Epithelial cell of esophagus (primary cell): ENCODE measurements around the gene RANBP17.

ENCODE experiments used
- DNase-seq: peaks from one replicate; pipeline ENCODE4 v3.0.0; 2010; ENCODE audit warnings: low read depth
- H3K4me3 ChIP-seq: 2 replicates; pipeline ENCODE4 v1.5.1; 2011; ENCODE audit warnings: mild to moderate bottlenecking, low read length, control low read depth
- TF ChIP-seq, protein P1 (sequence below): IDR thresholded peaks from 2 replicates; pipeline ENCODE4 v1.5.1; 2011; ENCODE audit warnings: low read depth, mild to moderate bottlenecking, low read length, control low read depth, inconsistent platforms; ENCODE audit not compliant: insufficient read depth; ENCODE audit errors: missing control alignments

The RANBP17 gene

DNA sequence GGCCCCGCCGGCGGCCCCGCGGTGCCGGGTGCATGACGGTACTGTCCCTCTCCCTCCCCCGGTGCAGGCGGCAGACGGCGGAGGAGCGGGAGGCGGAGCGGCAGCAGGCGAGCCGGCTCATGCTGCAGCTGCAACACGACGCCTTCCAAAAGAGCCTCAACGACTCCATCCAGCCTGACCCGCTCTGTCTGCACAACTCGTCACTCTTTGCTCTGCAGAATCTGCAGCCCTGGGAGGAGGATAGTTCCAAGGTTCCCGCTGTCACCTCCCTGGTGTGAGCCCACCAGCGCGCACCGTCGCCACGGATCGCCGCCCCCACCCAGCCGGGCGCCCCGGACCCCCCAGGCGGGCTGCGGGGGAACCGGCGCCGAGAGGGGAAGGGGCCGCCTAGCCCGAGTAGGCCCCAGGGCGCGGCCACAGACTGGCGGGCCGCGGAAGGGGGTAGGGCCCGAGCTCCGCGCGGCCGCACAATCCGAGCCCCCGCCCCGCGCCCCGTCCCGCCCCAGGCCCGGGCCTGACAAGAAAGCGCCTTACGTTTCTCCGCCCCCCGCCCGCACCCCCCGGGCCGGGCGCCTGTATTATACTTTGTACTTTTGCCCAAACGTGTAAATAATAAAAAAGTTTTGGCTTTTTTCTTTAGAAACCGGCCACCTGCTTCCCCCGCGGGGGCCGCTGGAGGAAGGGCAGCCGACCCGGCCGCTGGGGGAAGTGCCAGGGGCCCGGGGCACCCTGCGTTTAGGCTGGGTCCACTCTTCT lies 449.7 kb downstream of the RANBP17 start:
- TF ChIP-seq, protein P1, sequence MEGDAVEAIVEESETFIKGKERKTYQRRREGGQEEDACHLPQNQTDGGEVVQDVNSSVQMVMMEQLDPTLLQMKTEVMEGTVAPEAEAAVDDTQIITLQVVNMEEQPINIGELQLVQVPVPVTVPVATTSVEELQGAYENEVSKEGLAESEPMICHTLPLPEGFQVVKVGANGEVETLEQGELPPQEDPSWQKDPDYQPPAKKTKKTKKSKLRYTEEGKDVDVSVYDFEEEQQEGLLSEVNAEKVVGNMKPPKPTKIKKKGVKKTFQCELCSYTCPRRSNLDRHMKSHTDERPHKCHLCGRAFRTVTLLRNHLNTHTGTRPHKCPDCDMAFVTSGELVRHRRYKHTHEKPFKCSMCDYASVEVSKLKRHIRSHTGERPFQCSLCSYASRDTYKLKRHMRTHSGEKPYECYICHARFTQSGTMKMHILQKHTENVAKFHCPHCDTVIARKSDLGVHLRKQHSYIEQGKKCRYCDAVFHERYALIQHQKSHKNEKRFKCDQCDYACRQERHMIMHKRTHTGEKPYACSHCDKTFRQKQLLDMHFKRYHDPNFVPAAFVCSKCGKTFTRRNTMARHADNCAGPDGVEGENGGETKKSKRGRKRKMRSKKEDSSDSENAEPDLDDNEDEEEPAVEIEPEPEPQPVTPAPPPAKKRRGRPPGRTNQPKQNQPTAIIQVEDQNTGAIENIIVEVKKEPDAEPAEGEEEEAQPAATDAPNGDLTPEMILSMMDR: no peak
- peak; percentile 56 for DNase-seq
- H3K4me3 ChIP-seq: no peak overlapping the region

DNA sequence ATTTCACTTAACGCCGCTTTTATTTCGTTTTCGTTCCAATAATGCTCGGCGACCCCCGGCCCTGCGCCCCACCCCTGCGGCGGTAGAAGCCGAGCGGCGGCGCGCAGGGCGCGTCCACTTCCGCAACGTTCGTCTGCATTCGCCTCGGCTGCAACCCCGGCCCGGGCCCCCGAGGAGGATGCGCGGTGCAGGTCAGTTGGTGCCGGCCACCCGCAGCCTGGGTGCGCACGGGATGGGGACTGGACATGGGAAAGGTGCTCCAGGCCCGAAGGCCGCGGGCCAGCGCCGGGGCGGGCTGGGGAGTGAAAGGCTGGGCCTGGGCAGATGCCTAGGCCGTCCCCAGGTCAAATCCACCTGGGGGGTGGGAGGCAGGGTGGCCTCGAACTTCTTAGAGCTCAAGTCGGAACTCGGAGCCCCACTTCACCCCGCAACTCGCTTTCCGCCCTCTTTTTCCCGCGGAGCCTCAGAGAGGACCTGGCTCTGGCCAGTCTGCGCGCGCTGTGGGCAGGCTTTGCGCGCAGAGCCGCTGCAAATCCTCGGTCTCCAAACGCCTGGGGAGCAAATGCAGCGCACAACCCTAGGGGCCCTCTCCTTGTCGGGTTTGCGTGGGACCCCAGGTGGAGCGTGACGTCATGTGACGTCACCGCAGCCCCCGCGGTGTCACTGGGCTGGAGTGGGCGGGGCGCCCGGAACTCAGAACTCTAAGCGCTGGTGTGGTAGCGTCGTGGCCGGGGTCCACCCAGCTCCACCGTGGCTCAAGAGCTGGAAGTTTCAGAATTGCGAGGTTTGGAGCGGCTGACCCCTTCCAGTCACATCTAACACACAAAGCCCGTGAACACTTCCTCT lies 450.5 kb downstream of the RANBP17 start:
- TF ChIP-seq, protein P1: no peak
- no peak overlapping the region for H3K4me3 ChIP-seq
- DNase-seq: no peak

DNA sequence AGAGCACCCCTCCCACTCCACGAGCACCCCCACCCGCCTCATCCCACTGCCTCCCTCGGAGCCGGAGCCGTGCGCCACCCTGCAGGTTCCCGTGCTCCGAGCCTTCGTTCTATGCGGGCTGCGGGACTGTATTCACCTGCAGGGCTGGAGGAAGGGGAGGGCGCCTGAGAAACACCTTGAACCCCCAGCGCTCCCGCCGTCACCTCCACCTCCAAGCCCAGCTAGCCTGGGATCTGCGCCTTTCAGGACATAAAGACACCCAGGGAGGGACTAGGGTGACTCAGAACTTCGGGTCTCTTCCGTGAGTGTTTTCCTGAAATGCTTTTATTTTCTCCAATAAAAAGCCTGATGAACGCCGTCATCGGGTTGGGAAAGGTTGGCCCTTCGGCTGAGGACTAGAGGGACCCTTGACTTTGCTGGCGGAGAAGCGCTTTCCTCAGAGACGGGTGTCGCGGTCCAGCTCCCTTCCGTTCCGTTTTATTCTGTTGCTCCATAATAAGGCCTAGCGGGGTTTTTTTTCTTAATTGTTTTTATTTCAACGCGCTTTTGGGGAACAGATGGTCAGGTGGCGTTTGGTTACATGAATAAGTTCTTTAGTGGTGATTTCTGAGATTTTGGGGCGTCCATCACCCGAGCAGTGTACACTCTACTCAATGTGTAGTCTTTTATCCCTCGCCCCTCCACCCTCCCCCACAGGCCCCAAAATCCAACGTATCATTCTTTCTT lies 451.8 kb downstream of the RANBP17 start:
- DNase-seq: no peak
- TF ChIP-seq, protein P1: no peak
- no peak overlapping the region for H3K4me3 ChIP-seq

DNA sequence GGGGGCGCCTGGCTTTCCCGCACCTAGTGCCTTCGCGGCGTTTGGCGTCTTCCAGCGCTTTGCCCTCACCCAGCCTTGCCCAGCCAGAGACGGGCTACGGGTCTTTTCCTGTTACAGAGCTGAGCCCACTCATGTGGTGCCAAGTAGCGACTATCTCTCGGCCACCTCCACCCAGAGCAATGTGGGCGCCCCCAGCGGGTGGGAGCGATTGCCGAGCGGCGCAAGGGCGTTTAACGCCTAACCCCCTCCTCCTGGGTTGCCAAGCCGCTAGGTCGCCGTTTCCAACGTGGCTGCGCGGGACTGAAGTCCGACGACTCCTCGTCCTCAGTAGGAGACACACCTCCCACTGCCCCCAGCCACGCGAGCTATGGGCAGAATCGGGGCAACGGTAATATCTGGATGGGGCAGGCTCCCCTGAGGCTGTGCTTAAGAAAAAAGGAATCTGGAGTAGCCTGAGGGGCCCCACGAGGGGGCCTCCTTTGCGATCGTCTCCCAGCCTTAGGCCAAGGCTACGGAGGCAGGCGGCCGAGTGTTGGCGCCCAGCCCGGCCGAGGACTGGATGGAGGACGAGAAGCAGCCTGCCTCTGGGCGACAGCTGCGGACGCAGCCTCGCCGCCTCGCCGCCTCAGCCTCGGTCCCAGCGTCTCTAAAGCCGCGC lies 453.0 kb downstream of the RANBP17 start:
- H3K4me3 ChIP-seq: no peak overlapping the region
- no peak for DNase-seq
- TF ChIP-seq, protein P1: no peak

DNA sequence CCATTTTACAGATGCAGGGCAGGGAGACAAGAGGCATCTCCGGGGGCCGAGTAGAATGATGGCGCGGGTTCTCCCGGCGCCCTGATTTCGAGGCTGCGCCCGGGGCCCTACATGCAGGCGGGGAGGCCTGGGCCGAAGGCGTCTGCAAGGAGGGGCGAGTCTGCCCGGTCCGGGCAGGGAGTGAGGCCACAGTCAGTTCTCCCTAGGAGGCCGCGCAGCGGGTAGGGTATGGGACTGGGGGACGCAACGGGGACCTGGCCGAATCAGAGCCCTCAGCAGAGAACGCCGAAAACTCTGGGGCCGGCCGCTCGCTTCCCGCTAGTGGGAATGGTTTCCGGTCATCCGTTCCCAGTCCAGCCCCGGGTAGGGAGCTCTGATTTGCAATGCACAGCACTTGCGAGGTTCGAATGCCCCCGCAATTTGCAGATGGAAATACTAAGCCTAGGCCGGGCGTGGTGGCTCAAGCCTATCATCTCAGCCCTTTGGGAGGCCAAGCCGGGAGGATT lies 453.6 kb downstream of the RANBP17 start:
- DNase-seq: no peak
- H3K4me3 ChIP-seq: no peak overlapping the region
- TF ChIP-seq, protein P1: no peak

DNA sequence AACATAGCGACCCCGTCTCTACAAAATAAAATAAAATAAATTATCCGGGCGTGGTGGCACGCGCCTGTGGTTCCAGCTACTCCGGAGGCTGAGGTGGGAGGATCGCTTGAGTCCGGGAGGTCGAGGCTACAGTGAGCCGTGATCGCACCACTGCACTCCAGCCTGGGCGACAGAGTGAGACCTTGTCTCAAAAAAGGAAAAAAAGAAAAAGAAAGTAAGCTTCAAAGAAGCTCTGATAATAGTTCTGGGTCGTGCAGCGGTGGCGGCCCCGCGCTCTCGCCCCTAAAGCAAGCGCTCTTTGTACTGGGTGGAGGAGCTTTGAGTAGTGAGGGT lies 454.1 kb downstream of the RANBP17 start:
- no peak for DNase-seq
- TF ChIP-seq, protein P1: no peak
- no peak overlapping the region for H3K4me3 ChIP-seq
